Esophagus muscularis mucosa (tissue), 4 donors: ENCODE results near the gene VCX3B. TPM values are rescaled to one million over a fixed set of nuclear protein-coding genes. Genes with fewer than 3 reads are reported as not detected.

ENCODE experiments used
- DNase-seq: peaks from one replicate; pipeline ENCODE4 v3.0.0-alpha.2; 2017; ENCODE audit errors: extremely low spot score
- H3K27ac ChIP-seq, 4 donors: fragments of 200-600 bp; sonication (generic); replicated peaks in 1 of 4; 1 replicate in 3 of 4; 2 replicates in 1 of 4; pipeline ENCODE4 v1.5.1; 2016 to 2019; ENCODE audit warnings: mild to moderate bottlenecking in 1 of 4
- H3K27me3 ChIP-seq, 4 donors: fragments of 200-600 bp; sonication (generic); one replicate each; pipeline versions ENCODE4 v1.5.1 to v1.6.0; 2016 to 2019
- H3K36me3 ChIP-seq, 4 donors: fragments of 200-600 bp; sonication (generic); one replicate each; pipeline ENCODE4 v1.5.1; 2016 to 2019
- H3K4me1 ChIP-seq, 4 donors: fragments of 200-600 bp; sonication (generic); one replicate each; pipeline ENCODE4 v1.5.1; 2016 to 2019
- H3K4me3 ChIP-seq, 4 donors: fragments of 200-600 bp; sonication (generic); 1 replicate in 2 of 4; 2 replicates in 2 of 4; pipeline ENCODE4 v1.5.1; 2016 to 2019; ENCODE audit warnings: mild to moderate bottlenecking in 4 of 4, moderate library complexity in 1 of 4
- H3K9me3 ChIP-seq, 4 donors: fragments of 200-600 bp; sonication (generic); 1 replicate in 3 of 4; 2 replicates in 1 of 4; pipeline ENCODE4 v1.5.1; 2016 to 2019
- EP300 ChIP-seq: sonication (generic); formaldehyde crosslinking; IDR thresholded peaks from one replicate; pipeline ENCODE4 v1.6.1; 2017; ENCODE audit warnings: antibody characterized with exemption
- POLR2A ChIP-seq: fragments of 450-650 bp; IDR thresholded peaks from one replicate; pipeline ENCODE4 v1.6.1; 2017; ENCODE audit warnings: antibody characterized with exemption, moderate library complexity, mild to moderate bottlenecking, low read depth
- POLR2AphosphoS5 ChIP-seq, 2 donors: sonication (generic); formaldehyde crosslinking; IDR thresholded peaks; one replicate each; pipeline ENCODE4 v1.6.1; 2017; ENCODE audit warnings: antibody characterized with exemption in 2 of 2
- WGBS: methylation state at CpG from one replicate; pipeline ENCODE4 v1.1.5; 2018; 5-methylcytosine and 5-hydroxymethylcytosine counted together
- intact Hi-C: fragments of 100-400 bp; cut with DNase I; formaldehyde crosslinking; loops from one replicate; pipeline ENCODE4 v1.15.1; 2023
- total RNA-seq, 4 donors: library from RNA; depleted of rRNA; stranded (reverse); fragments of >200 nt; gene quantifications; one replicate each; pipeline versions ENCODE4 v1.1.0 to v1.2.1, GENCODE V29; 2016

VCX3B gene
- total RNA-seq, 4 donors from 2014 or later, result not detected

DNA sequence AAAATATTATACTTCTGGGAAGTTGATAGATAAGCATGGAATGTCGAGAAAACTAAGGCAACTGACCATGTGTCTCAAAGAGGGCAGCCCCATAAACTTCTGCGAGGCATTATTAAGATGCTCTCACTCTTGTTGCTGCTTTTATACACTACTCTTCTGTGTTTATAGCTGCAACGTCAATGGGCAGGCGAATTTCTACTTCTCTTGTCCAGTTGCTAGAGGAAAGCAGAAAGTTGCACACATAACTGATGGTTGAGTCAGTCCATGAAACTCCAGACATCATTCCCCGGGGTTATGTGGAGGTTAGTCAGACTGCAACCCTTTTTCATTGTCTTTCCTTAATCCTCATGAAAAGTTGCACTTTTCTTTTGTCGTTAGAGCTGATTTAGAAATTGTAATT, 39.8 kb downstream of the VCX3B start:
- DNase-seq, result no peak
- Histone ChIP-seq H3K27ac (no peak overlapping the region), H3K4me3 (no peak overlapping the region), H3K27me3 (no peaks in the 10 kb centered on the region), H3K4me1 (no peaks in the 10 kb centered on the region), H3K36me3 (no peaks in the 10 kb centered on the region), H3K9me3 (no peaks in the 10 kb centered on the region)
- WGBS, result 54% methylated on average over 6 of the region's 6 CpGs
- intact Hi-C loops, result no loop called here
- TF ChIP-seq EP300, result no peak
- TF ChIP-seq POLR2A, result no peak
- no peak for TF ChIP-seq POLR2AphosphoS5 (IDR thresholded peaks at IDR 0.05)
